ENCODE data around the gene LIAS. TPM values are rescaled to one million over a fixed set of nuclear protein-coding genes. Genes with fewer than 3 reads are reported as not detected.

Gene LIAS
- total and polyA plus RNA-seq, 4 experiments from 2014 or later: 13.2 to 24.7 (median 19.7) TPM

DNA sequence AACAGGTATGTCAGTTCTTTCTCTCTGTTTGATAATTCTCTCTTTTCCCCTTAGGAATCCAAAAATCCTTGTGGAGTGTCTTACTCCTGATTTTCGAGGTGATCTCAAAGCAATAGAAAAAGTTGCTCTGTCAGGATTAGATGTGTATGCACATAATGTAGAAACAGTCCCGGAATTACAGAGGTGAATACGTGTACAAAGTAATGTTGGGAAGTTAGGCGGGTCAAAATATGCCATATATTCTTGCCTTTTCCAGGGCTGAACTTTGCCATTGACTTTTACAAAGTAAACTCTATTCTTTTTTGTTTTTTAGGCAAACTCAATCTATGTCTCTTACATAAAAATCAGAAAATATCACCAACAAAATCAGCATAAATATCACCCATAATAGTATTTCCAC, 8.6 kb downstream of the LIAS start:
- H3K4me1 Mint-ChIP-seq: peaks cover 0 to 1% (median 0%) of the 10 kb centered on the region in 4 donors
- no peaks in the 10 kb centered on the region for H3K9me3 Mint-ChIP-seq
- Histone ChIP-seq H3K9me3 (ENCODE audit: control insufficient read depth in 1 of 2, low read length in 2 of 2) (no peaks in the 10 kb centered on the region), H3K27ac (ENCODE audit: low read depth, low read length) (no peak overlapping the region), H3K36me3 (ENCODE audit: insufficient read depth, low read length) (peaks cover 3% of the 10 kb centered on the region), H3K27me3 (ENCODE audit: insufficient read depth, low read length) (no peaks in the 10 kb centered on the region), H3K4me1 (ENCODE audit: insufficient read depth, low read length) (no peaks in the 10 kb centered on the region), H3K4me3 (ENCODE audit: low read length in 2 of 2) (no peak overlapping the region)
- peaks cover 19 to 37% of the 10 kb centered on the region in 2 donors for H3K36me3 Mint-ChIP-seq
- H3K4me3 Mint-ChIP-seq: no peak overlapping the region
- no peaks in the 10 kb centered on the region for H3K27me3 Mint-ChIP-seq
- no peak for DNase-seq
- H3K27ac Mint-ChIP-seq: peak overlapping the region in 3 of 7 donors; percentile 41 to 65 (median 43)
- CTCF ChIA-PET (ENCODE audit: partially characterized antibody): no interaction called here
- intact Hi-C loops (cut with micrococcal nuclease): loop anchor here (5.0 kb wide), 2 partner anchors 565 to 1375 kb away; no protein-coding TSS in a partner anchor
- POLR2A ChIA-PET (ENCODE audit: partially characterized antibody): no interaction called here

DNA sequence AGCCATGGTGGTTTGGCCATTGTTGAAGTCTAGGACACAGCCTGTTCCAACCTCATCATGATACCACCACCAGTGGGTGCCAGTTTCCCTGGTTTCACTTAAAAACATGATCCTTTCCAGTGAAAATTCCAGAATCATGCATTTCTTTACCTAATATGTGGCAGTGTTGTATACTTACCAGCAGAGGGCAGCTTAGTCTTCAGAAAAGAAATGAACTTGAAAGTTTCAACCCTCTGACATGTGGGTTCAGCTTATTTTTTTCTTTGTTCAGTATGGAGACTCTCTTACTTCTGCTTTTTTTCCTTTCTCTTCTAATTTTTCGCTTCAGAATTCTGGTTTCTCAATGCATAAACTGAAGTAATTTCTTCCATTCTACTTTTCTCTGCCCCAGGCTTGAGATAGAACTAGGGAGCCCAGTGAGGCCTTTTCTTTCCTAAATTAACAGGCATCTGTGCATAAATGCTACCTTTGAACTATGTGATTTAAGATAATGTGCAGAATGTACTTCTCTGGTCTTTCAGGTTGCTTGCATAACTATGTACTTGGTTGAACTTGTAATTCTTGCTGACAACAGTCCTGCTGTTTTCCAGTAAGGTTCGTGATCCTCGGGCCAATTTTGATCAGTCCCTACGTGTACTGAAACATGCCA, 10.7 kb downstream of the LIAS start:
- H3K4me3 ChIP-seq (ENCODE audit: low read length in 2 of 2): no peak overlapping the region
- Mint-ChIP-seq H3K4me3 (no peak overlapping the region), H3K36me3 (peaks cover 17 to 34% of the 10 kb centered on the region in 2 donors), H3K27me3 (no peaks in the 10 kb centered on the region), H3K9me3 (no peaks in the 10 kb centered on the region), H3K4me1 (peaks cover 0 to 1% (median 0%) of the 10 kb centered on the region in 4 donors), H3K27ac (peak overlapping the region in 3 of 7 donors; percentile 11 to 29 (median 22))
- H3K9me3 ChIP-seq (ENCODE audit: control insufficient read depth in 1 of 2, low read length in 2 of 2): no peaks in the 10 kb centered on the region
- H3K36me3 ChIP-seq (ENCODE audit: insufficient read depth, low read length): peaks cover 10% of the 10 kb centered on the region
- CTCF ChIA-PET (ENCODE audit: partially characterized antibody): interaction anchor here (0.6 to 2.3 kb wide), 28 partner anchors 9 to 859 kb away, joined by 3 to 20 read pairs (median 4); partner anchors contain the start of genes PDS5A, RPL9 and UGDH
- H3K27me3 ChIP-seq (ENCODE audit: insufficient read depth, low read length): no peaks in the 10 kb centered on the region
- POLR2A ChIA-PET (ENCODE audit: partially characterized antibody): interaction anchor here (0.7 to 2.4 kb wide), 4 partner anchors 11 to 509 kb away, joined by 3 to 16 read pairs (median 3); partner anchors contain the start of genes LIAS, RPL9, SMIM14 and UBE2K
- DNase-seq: peak in 4 of 5 donors; percentile 45 to 58 (median 50)
- intact Hi-C loops (cut with micrococcal nuclease): loop anchor here (1.0 to 5.0 kb wide), 4 partner anchors 507 to 1373 kb away; no protein-coding TSS in a partner anchor
- no peak overlapping the region for H3K27ac ChIP-seq (ENCODE audit: low read depth, low read length)
- H3K4me1 ChIP-seq (ENCODE audit: insufficient read depth, low read length): no peaks in the 10 kb centered on the region

DNA sequence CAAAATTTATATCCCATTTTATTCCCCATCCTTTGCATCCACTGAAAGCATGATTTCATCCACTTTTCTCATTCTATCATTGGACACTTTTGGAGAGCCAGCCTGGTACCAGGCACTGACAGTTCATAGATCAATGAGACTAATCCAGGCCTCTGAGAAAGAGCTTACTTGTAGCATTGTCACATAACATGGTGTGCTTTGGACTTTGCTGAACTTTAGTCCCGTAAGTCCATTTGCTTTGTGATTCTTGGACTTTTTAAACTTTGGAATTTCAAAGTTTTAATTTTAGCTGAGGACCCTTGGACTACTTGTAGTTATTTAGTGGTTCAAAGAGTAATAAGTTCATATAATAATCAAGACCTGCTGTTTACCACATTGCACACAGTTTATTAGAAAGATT, 11.5 kb downstream of the LIAS start:
- H3K4me3 Mint-ChIP-seq: no peak overlapping the region
- ChIA-PET POLR2A (ENCODE audit: partially characterized antibody) (interaction anchor here (0.8 to 2.4 kb wide), 2 partner anchors 12 to 168 kb away, joined by 3 to 16 read pairs; partner anchors contain the start of genes LIAS and RPL9), CTCF (ENCODE audit: partially characterized antibody) (no interaction called here)

DNA sequence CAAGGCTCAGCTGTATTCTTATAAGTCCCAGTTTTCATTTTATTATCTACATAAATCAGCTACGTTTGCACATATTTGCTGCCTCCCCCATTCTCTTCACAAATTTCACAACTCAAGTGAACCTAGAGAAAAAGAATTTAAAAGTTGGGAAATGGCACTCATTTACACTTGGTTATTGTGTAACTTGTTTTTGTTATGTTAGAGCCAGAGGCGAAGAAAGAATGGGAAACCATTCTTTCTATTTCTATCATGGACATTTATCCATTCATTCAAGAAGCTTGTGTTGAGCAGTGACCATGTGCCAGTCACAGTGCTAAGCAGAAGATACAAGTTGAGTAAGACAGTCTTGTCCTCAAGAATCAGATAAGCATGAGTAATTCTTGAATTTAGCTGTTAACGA, 13.5 kb downstream of the LIAS start:
- ChIA-PET POLR2A (ENCODE audit: partially characterized antibody) (interaction anchor here (0.8 kb wide), 1 partner anchor 13 kb away, joined by 3 read pairs; the partner anchor contains the start of genes LIAS and RPL9), CTCF (ENCODE audit: partially characterized antibody) (interaction anchor here (1.1 to 1.9 kb wide), 4 partner anchors 9 to 506 kb away, joined by 3 to 7 read pairs (median 4); partner anchors contain the start of gene PDS5A)
- Mint-ChIP-seq H3K4me1 (peaks cover 0 to 1% (median 0%) of the 10 kb centered on the region in 4 donors), H3K9me3 (no peaks in the 10 kb centered on the region), H3K27ac (no peak overlapping the region), H3K36me3 (peaks cover 11 to 38% of the 10 kb centered on the region in 2 donors), H3K4me3 (no peak overlapping the region), H3K27me3 (no peaks in the 10 kb centered on the region)
- H3K4me3 ChIP-seq (ENCODE audit: low read length in 2 of 2): no peak overlapping the region
- no peaks in the 10 kb centered on the region for H3K27me3 ChIP-seq (ENCODE audit: insufficient read depth, low read length)
- no peaks in the 10 kb centered on the region for H3K4me1 ChIP-seq (ENCODE audit: insufficient read depth, low read length)
- intact Hi-C loops (cut with micrococcal nuclease): no loop called here
- H3K27ac ChIP-seq (ENCODE audit: low read depth, low read length): no peak overlapping the region
- no peaks in the 10 kb centered on the region for H3K9me3 ChIP-seq (ENCODE audit: control insufficient read depth in 1 of 2, low read length in 2 of 2)
- H3K36me3 ChIP-seq (ENCODE audit: insufficient read depth, low read length): peaks cover 10% of the 10 kb centered on the region
- no peak for DNase-seq

More for the DNA sequence above, 11.5 kb downstream of the LIAS start:
- H3K27ac ChIP-seq (ENCODE audit: low read depth, low read length): no peak overlapping the region
- Mint-ChIP-seq H3K9me3 (no peaks in the 10 kb centered on the region), H3K27me3 (no peaks in the 10 kb centered on the region), H3K36me3 (peaks cover 11 to 28% of the 10 kb centered on the region in 2 donors), H3K4me1 (peaks cover 0 to 1% (median 0%) of the 10 kb centered on the region in 4 donors), H3K27ac (no peak overlapping the region)
- no peak overlapping the region for H3K4me3 ChIP-seq (ENCODE audit: low read length in 2 of 2)
- H3K9me3 ChIP-seq (ENCODE audit: control insufficient read depth in 1 of 2, low read length in 2 of 2): no peaks in the 10 kb centered on the region
- DNase-seq: no peak
- peaks cover 10% of the 10 kb centered on the region for H3K36me3 ChIP-seq (ENCODE audit: insufficient read depth, low read length)
- H3K4me1 ChIP-seq (ENCODE audit: insufficient read depth, low read length): no peaks in the 10 kb centered on the region
- intact Hi-C loops (cut with micrococcal nuclease): no loop called here
- no peaks in the 10 kb centered on the region for H3K27me3 ChIP-seq (ENCODE audit: insufficient read depth, low read length)

DNA sequence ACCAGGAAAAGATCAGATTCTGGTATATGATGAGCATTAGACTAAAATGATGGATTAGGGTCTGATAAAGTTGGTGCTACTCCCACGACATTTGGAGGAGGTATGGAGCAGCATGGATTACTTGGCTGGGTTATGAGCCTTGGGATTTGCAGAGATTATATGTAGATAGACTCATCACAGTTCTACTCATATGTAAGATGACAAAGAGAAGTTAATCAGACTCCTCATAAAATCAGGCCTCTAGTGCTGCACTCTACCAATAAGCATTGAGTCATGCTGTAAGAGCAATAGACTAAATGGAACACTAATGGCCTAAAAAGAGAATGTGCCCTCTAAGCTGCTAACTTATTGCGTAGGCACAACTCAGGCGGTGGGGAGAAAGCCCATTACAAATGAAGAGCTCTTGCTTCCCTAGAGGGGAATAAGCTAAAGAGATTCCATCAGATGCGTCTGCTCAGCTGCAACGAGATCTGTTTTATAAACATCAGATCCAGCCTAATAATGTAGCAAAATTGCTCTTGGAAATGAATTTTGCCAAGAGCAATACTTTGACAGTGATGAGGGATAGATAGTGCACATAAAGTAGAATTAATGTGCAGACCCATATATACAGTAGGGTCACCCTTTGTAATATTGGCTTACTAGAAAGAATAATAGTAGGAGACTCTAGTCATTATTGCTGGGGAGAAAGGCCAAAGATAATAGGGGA, 17.5 kb downstream of the LIAS start:
- no peak overlapping the region for H3K4me3 Mint-ChIP-seq
- no peaks in the 10 kb centered on the region for H3K27me3 Mint-ChIP-seq
- Histone ChIP-seq H3K27me3 (ENCODE audit: insufficient read depth, low read length) (no peaks in the 10 kb centered on the region), H3K4me3 (ENCODE audit: low read length in 2 of 2) (no peak overlapping the region), H3K36me3 (ENCODE audit: insufficient read depth, low read length) (peaks cover 7% of the 10 kb centered on the region), H3K4me1 (ENCODE audit: insufficient read depth, low read length) (no peaks in the 10 kb centered on the region), H3K27ac (ENCODE audit: low read depth, low read length) (no peak overlapping the region), H3K9me3 (ENCODE audit: control insufficient read depth in 1 of 2, low read length in 2 of 2) (no peaks in the 10 kb centered on the region)
- no peak for DNase-seq
- no peaks in the 10 kb centered on the region for H3K4me1 Mint-ChIP-seq
- peak overlapping the region in 2 of 7 donors; percentile 20 to 32 for H3K27ac Mint-ChIP-seq
- ChIA-PET POLR2A (ENCODE audit: partially characterized antibody) (no interaction called here), CTCF (ENCODE audit: partially characterized antibody) (no interaction called here)
- peaks cover 11 to 20% of the 10 kb centered on the region in 2 donors for H3K36me3 Mint-ChIP-seq
- intact Hi-C loops (cut with micrococcal nuclease): no loop called here
- H3K9me3 Mint-ChIP-seq: no peaks in the 10 kb centered on the region

DNA sequence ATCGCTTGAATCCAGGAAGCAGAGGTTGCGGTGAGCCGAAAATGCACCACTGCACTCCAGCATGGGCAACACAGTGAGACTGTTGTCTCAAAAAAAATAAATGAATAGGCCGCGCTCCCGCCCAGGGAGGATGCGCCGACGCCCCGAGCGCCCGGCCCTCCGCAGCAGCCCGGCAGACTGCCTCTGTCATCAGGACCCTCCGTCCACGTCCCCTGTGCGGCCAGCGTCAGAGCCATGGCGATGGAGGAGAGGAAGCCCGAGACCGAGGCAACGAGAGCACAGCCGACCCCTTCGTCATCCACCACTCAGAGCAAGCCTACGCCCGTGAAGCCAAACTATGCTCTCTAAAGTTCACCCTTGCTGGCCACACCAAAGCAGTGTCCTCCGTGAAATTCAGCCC, 21.4 kb downstream of the LIAS start:
- no peaks in the 10 kb centered on the region for H3K27me3 Mint-ChIP-seq
- H3K4me3 Mint-ChIP-seq: no peak overlapping the region
- H3K27ac Mint-ChIP-seq: no peak overlapping the region
- no peaks in the 10 kb centered on the region for H3K4me1 Mint-ChIP-seq
- intact Hi-C loops (cut with micrococcal nuclease): no loop called here
- no peaks in the 10 kb centered on the region for H3K36me3 ChIP-seq (ENCODE audit: insufficient read depth, low read length)
- no peak overlapping the region for H3K27ac ChIP-seq (ENCODE audit: low read depth, low read length)
- H3K27me3 ChIP-seq (ENCODE audit: insufficient read depth, low read length): no peaks in the 10 kb centered on the region
- peaks cover 0 to 9% (median 7%) of the 10 kb centered on the region in 8 donors for H3K9me3 Mint-ChIP-seq
- DNase-seq: no peak
- H3K4me3 ChIP-seq (ENCODE audit: low read length in 2 of 2): no peak overlapping the region
- CTCF ChIA-PET (ENCODE audit: partially characterized antibody): interaction anchor here (2.4 kb wide), 1 partner anchor 11 kb away, joined by 9 read pairs; no protein-coding TSS in a partner anchor
- peaks cover 0 to 12% of the 10 kb centered on the region in 2 donors for H3K36me3 Mint-ChIP-seq
- H3K4me1 ChIP-seq (ENCODE audit: insufficient read depth, low read length): no peaks in the 10 kb centered on the region
- POLR2A ChIA-PET (ENCODE audit: partially characterized antibody): no interaction called here
- no peaks in the 10 kb centered on the region for H3K9me3 ChIP-seq (ENCODE audit: control insufficient read depth in 1 of 2, low read length in 2 of 2)
